A549 (cell line): ENCODE measurements around the gene ABCG8. TPM values are rescaled to one million over a fixed set of nuclear protein-coding genes. Genes with fewer than 3 reads are reported as not detected.

Experiments
- ATAC-seq, 2 experiments: fragments of 200-7000 bp in 1 of 2; fragments of >200 bp in 1 of 2; cut with Nextera tagmentation in 1 of 2; cut with Tn5 transposase in 1 of 2; 3 replicates each; pipeline versions ENCODE4 v1.8.0 to v1.9.1; 2018 to 2020; ENCODE audit warnings: mild to moderate bottlenecking in 1 of 2, moderate library complexity in 1 of 2
- CTCF ChIA-PET: fragments of 300-600 bp; sonication (Branson Sonifier 250); formaldehyde crosslinking; extraction: SDS; loops from one replicate; lab custom pipeline; 2021; ENCODE audit warnings: antibody characterized with exemption, inconsistent platforms; lab: Yijun Ruan, JAX
- POLR2A ChIA-PET: fragments of 350-600 bp; formaldehyde crosslinking; extraction: SDS; loops from one replicate; lab custom pipeline; 2021; ENCODE audit warnings: antibody characterized with exemption, inconsistent platforms; lab: Yijun Ruan, JAX
- DNase-seq, 2 experiments: peaks; one replicate each; pipeline versions ENCODE4 v3.0.0 to v3.0.0-alpha.2; 2011 to 2016; ENCODE audit warnings: low read depth in 1 of 2, low spot score in 1 of 2
- FAIRE-seq: peaks from 2 replicates; lab custom pipeline; 2011; peaks lifted over from hg19 to GRCh38; lab: Jason Lieb, UNC
- H3K27ac ChIP-seq, 2 experiments: fragments of >200 bp; sonication (Bioruptor Twin); formaldehyde crosslinking; 3 replicates each; pipeline ENCODE4 v1.5.1; 2016 to 2017
- H3K4me1 ChIP-seq: fragments of >200 bp; sonication (Bioruptor Twin); formaldehyde crosslinking; 3 replicates; pipeline ENCODE4 v1.6.1; 2016
- H3K4me2 ChIP-seq: fragments of >200 bp; sonication (Bioruptor Twin); formaldehyde crosslinking; 3 replicates; pipeline ENCODE4 v1.6.1; 2016
- H3K4me3 ChIP-seq: fragments of >200 bp; sonication (Bioruptor Twin); formaldehyde crosslinking; 3 replicates; pipeline ENCODE4 v1.5.1; 2016
- H3K9me3 ChIP-seq: fragments of >200 bp; sonication (Bioruptor Twin); formaldehyde crosslinking; 3 replicates; pipeline ENCODE4 v1.6.1; 2016
- CHD4 ChIP-seq: fragments of 200-600 bp; sonication (generic); IDR thresholded peaks from 2 replicates; pipeline ENCODE4 v1.6.1; 2016; ENCODE audit warnings: antibody characterized with exemption, mild to moderate bottlenecking, borderline replicate concordance
- EP300 ChIP-seq, 2 experiments: fragments of >200 bp; sonication (Bioruptor Twin); formaldehyde crosslinking; IDR thresholded peaks; 2 replicates in 1 of 2; 3 replicates in 1 of 2; pipeline ENCODE4 v1.6.1; 2016 to 2017
- HDAC2 ChIP-seq: fragments of 200-600 bp; sonication (generic); IDR thresholded peaks from 2 replicates; pipeline ENCODE4 v1.6.1; 2016
- HOXB13 ChIP-seq: fragments of 250-450 bp; sonication (Bioruptor Pico); IDR thresholded peaks from 2 replicates; pipeline ENCODE4 v1.5.0; 2020; ENCODE audit warnings: low read depth, mild to moderate bottlenecking, moderate library complexity
- JUNB ChIP-seq: fragments of >200 bp; sonication (Bioruptor Twin); formaldehyde crosslinking; IDR thresholded peaks from 2 replicates; pipeline ENCODE4 v1.6.1; 2016
- KDM1A ChIP-seq: fragments of 200-600 bp; sonication (generic); IDR thresholded peaks from 2 replicates; pipeline ENCODE4 v1.6.1; 2016; ENCODE audit warnings: low read depth, mild to moderate bottlenecking
- MAFK ChIP-seq: fragments of 450-650 bp; IDR thresholded peaks from 2 replicates; pipeline ENCODE4 v1.6.1; 2014; ENCODE audit not compliant: partially characterized antibody
- NR3C1 ChIP-seq: fragments of >200 bp; sonication (Bioruptor Twin); formaldehyde crosslinking; IDR thresholded peaks from 3 replicates; pipeline ENCODE4 v1.6.1; 2017
- PHF8 ChIP-seq: fragments of 200-600 bp; sonication (generic); IDR thresholded peaks from 2 replicates; pipeline ENCODE4 v1.6.1; 2016; ENCODE audit warnings: low read depth, mild to moderate bottlenecking, antibody characterized with exemption, moderate library complexity, borderline replicate concordance
- POLR2AphosphoS2 ChIP-seq: conservative IDR thresholded peaks from 2 replicates; pipeline ENCODE4 v1.6.1; 2012; ENCODE audit warnings: low read length, improper control_type of control experiment, inconsistent platforms
- RAD21 ChIP-seq, 2 experiments: fragments of >200 bp in 1 of 2; sonication (Bioruptor Twin) in 1 of 2; formaldehyde crosslinking in 1 of 2; IDR thresholded peaks in 1 of 2; conservative IDR thresholded peaks in 1 of 2; 2 replicates in 1 of 2; 3 replicates in 1 of 2; pipeline ENCODE4 v1.6.1; 2012 to 2018; ENCODE audit warnings: inconsistent platforms in 1 of 2
- RCOR1 ChIP-seq: fragments of 150-350 bp; IDR thresholded peaks from 2 replicates; pipeline ENCODE4 v1.6.1; 2014; ENCODE audit warnings: antibody characterized with exemption, low read length, low read depth
- SREBF2 ChIP-seq: fragments of 450-650 bp; IDR thresholded peaks from 2 replicates; pipeline ENCODE4 v1.6.1; 2014; ENCODE audit warnings: mild to moderate bottlenecking, moderate library complexity
- ZFP36 ChIP-seq: fragments of 450-650 bp; IDR thresholded peaks from 2 replicates; pipeline ENCODE4 v1.6.1; 2014; ENCODE audit warnings: borderline replicate concordance; ENCODE audit not compliant: partially characterized antibody
- ZSCAN20 ChIP-seq: fragments of 250-450 bp; sonication (Bioruptor Pico); IDR thresholded peaks from 2 replicates; pipeline ENCODE4 v1.8.0; 2022; ENCODE audit warnings: mild to moderate bottlenecking, moderate library complexity
- WGBS: methylation state at CpG from one replicate; pipeline ENCODE4 v1.1.6; 2017; ENCODE audit errors: missing lambda C conversion rate; 5-methylcytosine and 5-hydroxymethylcytosine counted together
- polyA plus RNA-seq, 4 experiments: library from polyadenylated mRNA; depleted of rRNA in 3 of 4; stranded (reverse); fragments of >200 nt; fragmentation: RNase III in 1 of 4; extraction: RNeasy Plus Mini Kit Qiagen cat#74134 plus additional on column Dnase treatment in 1 of 4; gene quantifications; 2 replicates in 3 of 4; 3 replicates in 1 of 4; pipeline ENCODE4 v1.2.3, GENCODE V29; 2011 to 2017
- TF ChIP-seq, protein P1 (sequence below): fragments of 450-650 bp; IDR thresholded peaks from 2 replicates; pipeline ENCODE4 v1.6.1; 2014; ENCODE audit warnings: antibody characterized with exemption
- TF ChIP-seq, protein P2 (sequence below): fragments of >200 bp; sonication (Bioruptor Twin); formaldehyde crosslinking; IDR thresholded peaks from 3 replicates; pipeline ENCODE4 v1.5.1; 2016
- TF ChIP-seq, protein P3 (sequence below): fragments of 250-450 bp; sonication (Bioruptor Pico); IDR thresholded peaks from 2 replicates; pipeline ENCODE4 v1.5.0; 2021; ENCODE audit warnings: mild to moderate bottlenecking, moderate library complexity, borderline replicate concordance
- TF ChIP-seq, protein P4 (sequence below): fragments of 250-450 bp; sonication (Bioruptor Pico); IDR thresholded peaks from 2 replicates; pipeline ENCODE4 v1.5.0; 2020; ENCODE audit warnings: low read depth, mild to moderate bottlenecking, moderate library complexity

The ABCG8 gene
- polyA plus RNA-seq, 2 of the 4 experiments (the other 2 are of a cell fraction) = not detected

DNA sequence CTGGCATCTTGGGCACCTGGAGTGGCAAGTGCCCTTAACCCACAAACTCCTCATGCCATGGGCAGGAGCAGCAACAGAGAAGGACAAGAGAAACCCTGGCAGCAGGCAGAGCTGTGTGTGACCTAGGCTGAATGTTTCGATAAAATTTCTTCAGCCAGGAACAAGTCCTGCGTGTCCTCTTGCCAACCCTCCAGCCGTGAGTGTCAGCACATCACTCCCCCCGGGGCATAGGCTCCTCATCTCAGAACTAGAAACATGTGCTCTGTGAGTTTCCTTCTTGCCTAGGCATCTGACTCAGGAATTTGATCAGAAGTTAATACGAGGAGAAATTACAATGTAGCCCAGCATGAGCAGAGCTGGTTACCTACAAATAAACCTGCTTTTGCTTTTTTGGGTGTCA lies 2.2 kb downstream of the ABCG8 start:
- ATAC-seq = 0 out of 6 replicates have a peak, but pooled peaks of 1 of the 2 experiments have one; percentile 9
- ChIA-PET CTCF (interaction anchor here (0.6 to 1.4 kb wide), 7 partner anchors 9 to 612 kb away, joined by 3 to 5 read pairs (median 3); no protein-coding TSS in a partner anchor), POLR2A (no interaction called here)
- no peak overlapping the region for H3K4me3 ChIP-seq
- no peaks in the 10 kb centered on the region for H3K4me1 ChIP-seq
- no peak overlapping the region for H3K4me2 ChIP-seq
- no peak for FAIRE-seq
- 63% methylated on average over 5 of the region's 5 CpGs for WGBS
- DNase-seq = no peak
- H3K27ac ChIP-seq = no peak overlapping the region
- H3K9me3 ChIP-seq = no peaks in the 10 kb centered on the region
- TF ChIP-seq POLR2AphosphoS2 = no peak
- TF ChIP-seq SREBF2 = no peak

DNA sequence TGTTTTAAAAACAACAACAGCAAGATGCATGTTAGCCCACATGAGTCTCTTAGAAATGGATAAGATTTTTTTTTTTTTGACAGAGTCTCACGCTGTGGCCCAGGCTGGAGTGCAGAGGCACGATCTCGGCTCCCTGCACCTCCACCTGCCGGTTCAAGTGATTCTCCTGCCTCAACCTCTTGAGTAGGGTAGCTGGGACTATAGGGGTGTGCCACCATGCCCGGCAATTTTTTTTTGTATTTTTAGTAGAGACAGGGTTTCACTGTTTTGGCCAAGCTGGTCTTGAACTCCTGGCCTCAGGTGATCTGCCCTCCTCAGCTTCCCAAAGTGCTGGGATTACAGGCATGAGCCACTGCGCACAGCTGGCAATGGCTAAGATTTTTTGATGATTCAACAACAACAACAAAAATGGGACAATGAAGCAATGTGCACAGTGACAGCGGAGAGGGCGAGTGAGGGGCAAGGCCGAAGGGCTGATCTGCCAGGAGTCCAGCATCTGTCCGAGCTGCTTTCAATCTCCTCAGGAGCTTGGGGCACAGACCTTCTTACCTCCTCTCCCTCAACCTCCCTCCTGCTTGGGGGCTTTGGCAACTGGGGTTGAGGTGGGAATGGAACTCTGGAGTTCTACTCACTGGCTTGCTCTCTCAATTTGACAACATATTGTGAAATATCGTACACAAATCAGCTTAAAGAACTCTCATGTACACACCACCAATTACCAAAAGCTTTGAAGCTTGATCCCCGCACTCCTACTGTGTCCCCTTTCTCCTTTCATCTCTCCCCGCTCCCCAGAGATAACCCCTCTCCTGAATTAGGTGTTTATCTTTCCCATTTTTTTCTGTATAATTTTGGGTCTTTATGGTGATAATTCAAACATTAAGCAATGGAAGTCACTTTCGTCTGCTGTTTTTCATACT lies 3.4 kb downstream of the ABCG8 start:
- TF ChIP-seq, protein P1, sequence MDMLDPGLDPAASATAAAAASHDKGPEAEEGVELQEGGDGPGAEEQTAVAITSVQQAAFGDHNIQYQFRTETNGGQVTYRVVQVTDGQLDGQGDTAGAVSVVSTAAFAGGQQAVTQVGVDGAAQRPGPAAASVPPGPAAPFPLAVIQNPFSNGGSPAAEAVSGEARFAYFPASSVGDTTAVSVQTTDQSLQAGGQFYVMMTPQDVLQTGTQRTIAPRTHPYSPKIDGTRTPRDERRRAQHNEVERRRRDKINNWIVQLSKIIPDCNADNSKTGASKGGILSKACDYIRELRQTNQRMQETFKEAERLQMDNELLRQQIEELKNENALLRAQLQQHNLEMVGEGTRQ = no peak
- TF ChIP-seq, protein P2, sequence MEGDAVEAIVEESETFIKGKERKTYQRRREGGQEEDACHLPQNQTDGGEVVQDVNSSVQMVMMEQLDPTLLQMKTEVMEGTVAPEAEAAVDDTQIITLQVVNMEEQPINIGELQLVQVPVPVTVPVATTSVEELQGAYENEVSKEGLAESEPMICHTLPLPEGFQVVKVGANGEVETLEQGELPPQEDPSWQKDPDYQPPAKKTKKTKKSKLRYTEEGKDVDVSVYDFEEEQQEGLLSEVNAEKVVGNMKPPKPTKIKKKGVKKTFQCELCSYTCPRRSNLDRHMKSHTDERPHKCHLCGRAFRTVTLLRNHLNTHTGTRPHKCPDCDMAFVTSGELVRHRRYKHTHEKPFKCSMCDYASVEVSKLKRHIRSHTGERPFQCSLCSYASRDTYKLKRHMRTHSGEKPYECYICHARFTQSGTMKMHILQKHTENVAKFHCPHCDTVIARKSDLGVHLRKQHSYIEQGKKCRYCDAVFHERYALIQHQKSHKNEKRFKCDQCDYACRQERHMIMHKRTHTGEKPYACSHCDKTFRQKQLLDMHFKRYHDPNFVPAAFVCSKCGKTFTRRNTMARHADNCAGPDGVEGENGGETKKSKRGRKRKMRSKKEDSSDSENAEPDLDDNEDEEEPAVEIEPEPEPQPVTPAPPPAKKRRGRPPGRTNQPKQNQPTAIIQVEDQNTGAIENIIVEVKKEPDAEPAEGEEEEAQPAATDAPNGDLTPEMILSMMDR = no peak
- TF ChIP-seq EP300 (IDR thresholded peaks at IDR 0.05) (no peak), NR3C1 (no peak), MAFK (no peak), CHD4 (no peak), JUNB (no peak)
- TF ChIP-seq, protein P3, sequence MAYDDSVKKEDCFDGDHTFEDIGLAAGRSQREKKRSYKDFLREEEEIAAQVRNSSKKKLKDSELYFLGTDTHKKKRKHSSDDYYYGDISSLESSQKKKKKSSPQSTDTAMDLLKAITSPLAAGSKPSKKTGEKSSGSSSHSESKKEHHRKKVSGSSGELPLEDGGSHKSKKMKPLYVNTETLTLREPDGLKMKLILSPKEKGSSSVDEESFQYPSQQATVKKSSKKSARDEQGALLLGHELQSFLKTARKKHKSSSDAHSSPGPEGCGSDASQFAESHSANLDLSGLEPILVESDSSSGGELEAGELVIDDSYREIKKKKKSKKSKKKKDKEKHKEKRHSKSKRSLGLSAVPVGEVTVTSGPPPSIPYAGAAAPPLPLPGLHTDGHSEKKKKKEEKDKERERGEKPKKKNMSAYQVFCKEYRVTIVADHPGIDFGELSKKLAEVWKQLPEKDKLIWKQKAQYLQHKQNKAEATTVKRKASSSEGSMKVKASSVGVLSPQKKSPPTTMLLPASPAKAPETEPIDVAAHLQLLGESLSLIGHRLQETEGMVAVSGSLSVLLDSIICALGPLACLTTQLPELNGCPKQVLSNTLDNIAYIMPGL (CRISPR knock-in tag) = no peak
- TF ChIP-seq, all 56 proteins: peak for 0
- DNase-seq (no peak), FAIRE-seq (no peak), ATAC-seq (no peak)
- ChIA-PET CTCF (interaction anchor here (1.1 to 1.4 kb wide), 2 partner anchors 8 to 20 kb away, joined by 4 to 5 read pairs; no protein-coding TSS in a partner anchor), POLR2A (no interaction called here)
- Histone ChIP-seq H3K4me2 (no peak overlapping the region), H3K4me3 (no peak overlapping the region), H3K9me3 (no peaks in the 10 kb centered on the region), H3K4me1 (no peaks in the 10 kb centered on the region), H3K27ac (no peak overlapping the region)
- WGBS = 73% methylated on average over 14 of the region's 14 CpGs

DNA sequence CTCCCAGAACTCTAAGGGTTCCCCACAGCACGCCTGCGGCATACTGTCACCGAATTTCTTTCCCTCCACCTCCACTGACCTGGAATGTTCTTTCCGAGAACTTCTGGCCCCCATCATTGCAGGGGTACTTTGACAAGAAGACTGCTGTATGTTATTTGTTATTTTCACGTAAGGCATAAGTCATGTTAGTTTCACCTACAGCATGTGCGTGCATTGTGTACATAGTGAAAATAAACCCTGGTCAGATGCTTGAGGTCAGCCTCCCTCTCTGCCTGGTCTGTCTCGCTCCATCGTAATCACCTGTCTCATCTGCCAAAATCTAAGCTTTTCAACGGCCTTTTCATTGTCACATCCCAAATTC lies 4.1 kb downstream of the ABCG8 start:
- ATAC-seq (no peak), FAIRE-seq (no peak)
- POLR2A ChIA-PET = no interaction called here
- H3K27ac ChIP-seq = no peak overlapping the region
- TF ChIP-seq, protein P1 = no peak
- TF ChIP-seq HDAC2 = no peak
- TF ChIP-seq PHF8 = no peak
- TF ChIP-seq ZSCAN20 (CRISPR knock-in tag) = no peak
- TF ChIP-seq SREBF2 = no peak
- no peak for TF ChIP-seq KDM1A
- TF ChIP-seq, protein P3 (CRISPR knock-in tag) = no peak
- TF ChIP-seq HOXB13 (CRISPR knock-in tag) = no peak
- TF ChIP-seq EP300 (IDR thresholded peaks at IDR 0.05) = no peak
- TF ChIP-seq RCOR1 = no peak
- TF ChIP-seq, protein P4, sequence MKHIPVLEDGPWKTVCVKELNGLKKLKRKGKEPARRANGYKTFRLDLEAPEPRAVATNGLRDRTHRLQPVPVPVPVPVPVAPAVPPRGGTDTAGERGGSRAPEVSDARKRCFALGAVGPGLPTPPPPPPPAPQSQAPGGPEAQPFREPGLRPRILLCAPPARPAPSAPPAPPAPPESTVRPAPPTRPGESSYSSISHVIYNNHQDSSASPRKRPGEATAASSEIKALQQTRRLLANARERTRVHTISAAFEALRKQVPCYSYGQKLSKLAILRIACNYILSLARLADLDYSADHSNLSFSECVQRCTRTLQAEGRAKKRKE (CRISPR knock-in tag) = no peak
- TF ChIP-seq ZFP36 = no peak
- no peak for TF ChIP-seq RAD21 (conservative IDR thresholded peaks at IDR 0.05 in 1 of 2, IDR thresholded peaks at IDR 0.05 in 1 of 2)
- TF ChIP-seq, all 56 proteins: peak for 0
- no peak for DNase-seq
- CTCF ChIA-PET = interaction anchor here (1.0 kb wide), 1 partner anchor 59 kb away, joined by 4 read pairs; no protein-coding TSS in a partner anchor
- no peaks in the 10 kb centered on the region for H3K9me3 ChIP-seq
- WGBS = 75% methylated on average over 9 of the region's 9 CpGs
- H3K4me1 ChIP-seq = peaks cover 2% of the 10 kb centered on the region; the same call in 1 of the 3 replicates
- H3K4me3 ChIP-seq = no peak overlapping the region
- no peak overlapping the region for H3K4me2 ChIP-seq
